ENCODE measurements around the gene IVD. TPM values are rescaled to one million over a fixed set of nuclear protein-coding genes. Genes with fewer than 3 reads are reported as not detected.

Gene IVD
- total RNA-seq, 1 experiment from 2014 or later = 93.1 TPM

- Histone ChIP-seq H2AFZ (ENCODE audit: low read length) (no peak overlapping the region), H3K27ac (ENCODE audit: insufficient read length, low read depth, low read length) (no peak overlapping the region), H3K4me1 (ENCODE audit: insufficient read depth, low read length) (no peaks in the 10 kb centered on the region), H2AK5ac (ENCODE audit: insufficient read length, low read length) (no peak overlapping the region), H4K20me1 (ENCODE audit: control insufficient read depth, insufficient read depth, insufficient read length) (no peaks in the 10 kb centered on the region), H3K4me2 (ENCODE audit: insufficient read depth, insufficient read length, low read length) (peak overlapping the region; percentile 23), H3K23me2 (ENCODE audit: insufficient read length, low read depth, low read length, poor library complexity, severe bottlenecking) (no peaks in the 10 kb centered on the region), H2BK5ac (ENCODE audit: insufficient read length, low read length) (no peak overlapping the region), H3K9ac (ENCODE audit: extremely low read depth, insufficient read length, low read length) (no peak overlapping the region), H3K23ac (ENCODE audit: insufficient read length, low read depth, low read length) (no peak overlapping the region), H3K79me1 (ENCODE audit: insufficient read depth, low read depth, low read length, poor library complexity, severe bottlenecking) (no peaks in the 10 kb centered on the region), H4K91ac (ENCODE audit: insufficient read length, low read depth, low read length) (no peak overlapping the region), H3K27me3 (ENCODE audit: insufficient read depth, low read length) (no peaks in the 10 kb centered on the region), H3K79me2 (ENCODE audit: insufficient read depth, low read length) (no peaks in the 10 kb centered on the region), H3K14ac (ENCODE audit: insufficient read depth, low read length) (no peak overlapping the region), H2BK120ac (ENCODE audit: low read depth, low read length, poor library complexity, severe bottlenecking) (no peak overlapping the region), H4K8ac (replicated peaks; ENCODE audit: insufficient read length, low read depth, low read length) (no peak overlapping the region), H3K4ac (ENCODE audit: low read depth, low read length) (no peak overlapping the region), H2BK15ac (ENCODE audit: low read depth, low read length) (no peak overlapping the region), H2BK12ac (ENCODE audit: insufficient read length, low read depth, low read length) (no peak overlapping the region), H2BK20ac (ENCODE audit: low read depth, low read length, poor library complexity, severe bottlenecking) (no peak overlapping the region), H4K5ac (ENCODE audit: insufficient read length, low read depth, low read length) (no peak overlapping the region), H3K18ac (ENCODE audit: insufficient read length, low read depth, low read length) (no peak overlapping the region), H3K9me3 (ENCODE audit: control insufficient read depth, low read depth, low read length) (no peaks in the 10 kb centered on the region), H3T11ph (ENCODE audit: low read length) (no peak overlapping the region), H3K56ac (ENCODE audit: insufficient read length, low read depth, low read length) (no peak overlapping the region)
- no CpG with 5 or more reads among the region's 31 CpGs for whole genome bisulfite sequencing (ENCODE audit: extremely low coverage, insufficient read length, low lambda C conversion rate)
- Mint-ChIP-seq H3K27me3 (ENCODE audit: low read depth) (peaks cover 4% of the 10 kb centered on the region; the same call in 1 of the 2 replicates), H3K9me3 (no peaks in the 10 kb centered on the region), H3K27ac (peak overlapping the region in 1 of 3 experiments; percentile 55; a peak in 1 of 7 replicates), H3K36me3 (ENCODE audit: insufficient read depth in 1 of 3, low read depth in 3 of 3) (peaks cover 2 to 20% (median 17%) of the 10 kb centered on the region in 3 experiments; a peak in 6 of 7 replicates), H3K4me3 (peak overlapping the region; percentile 8 to 10; a peak in 3 of 5 replicates), H3K4me1 (peaks cover 9 to 12% of the 10 kb centered on the region in 2 experiments)
- TF ChIP-seq, protein P1, sequence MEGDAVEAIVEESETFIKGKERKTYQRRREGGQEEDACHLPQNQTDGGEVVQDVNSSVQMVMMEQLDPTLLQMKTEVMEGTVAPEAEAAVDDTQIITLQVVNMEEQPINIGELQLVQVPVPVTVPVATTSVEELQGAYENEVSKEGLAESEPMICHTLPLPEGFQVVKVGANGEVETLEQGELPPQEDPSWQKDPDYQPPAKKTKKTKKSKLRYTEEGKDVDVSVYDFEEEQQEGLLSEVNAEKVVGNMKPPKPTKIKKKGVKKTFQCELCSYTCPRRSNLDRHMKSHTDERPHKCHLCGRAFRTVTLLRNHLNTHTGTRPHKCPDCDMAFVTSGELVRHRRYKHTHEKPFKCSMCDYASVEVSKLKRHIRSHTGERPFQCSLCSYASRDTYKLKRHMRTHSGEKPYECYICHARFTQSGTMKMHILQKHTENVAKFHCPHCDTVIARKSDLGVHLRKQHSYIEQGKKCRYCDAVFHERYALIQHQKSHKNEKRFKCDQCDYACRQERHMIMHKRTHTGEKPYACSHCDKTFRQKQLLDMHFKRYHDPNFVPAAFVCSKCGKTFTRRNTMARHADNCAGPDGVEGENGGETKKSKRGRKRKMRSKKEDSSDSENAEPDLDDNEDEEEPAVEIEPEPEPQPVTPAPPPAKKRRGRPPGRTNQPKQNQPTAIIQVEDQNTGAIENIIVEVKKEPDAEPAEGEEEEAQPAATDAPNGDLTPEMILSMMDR (conservative IDR thresholded peaks at IDR 0.05) = peak; percentile 94
- DNase-seq = peak; percentile 84
These were observed 15.9 kb downstream of the IVD start for GRCh38 chr15:40421246-40422157.
